ENCODE results near the gene ARL8A. TPM values are rescaled to one million over a fixed set of nuclear protein-coding genes. Genes with fewer than 3 reads are reported as not detected.

ARL8A gene
- total and polyA plus RNA-seq, 2 of the 4 experiments (the other 2 are of a cell fraction), result 18.1 to 30.7 TPM

DNA sequence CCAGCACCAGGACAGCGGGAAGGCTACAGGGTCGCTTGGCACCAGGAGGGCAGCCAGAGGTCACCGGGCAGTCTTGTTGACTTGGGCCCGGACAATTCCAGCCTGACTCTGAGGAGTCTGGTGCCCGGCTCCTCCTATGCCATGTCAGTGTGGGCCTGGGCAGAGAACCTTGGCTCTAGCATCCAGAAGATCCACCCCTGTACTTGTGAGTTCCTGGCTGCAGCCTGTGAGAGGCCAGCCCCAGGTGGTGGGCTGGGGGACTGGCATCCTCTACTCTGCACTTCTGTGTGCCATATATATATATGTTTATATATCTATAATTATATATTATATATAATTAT is 27.4 kb upstream of the ARL8A start:
- no peak overlapping the region for H2AK9ac ChIP-seq (replicated peaks; ENCODE audit: low read depth, low read length, poor library complexity)
- no peaks in the 10 kb centered on the region for H4K20me1 ChIP-seq (ENCODE audit: insufficient read depth, low read length)
- H3K4me2 ChIP-seq (ENCODE audit: low read depth, low read length), result no peak overlapping the region
- ATAC-seq (ENCODE audit: low read depth) (no peak), DNase-seq (no peak)
- no peak overlapping the region for H4K5ac ChIP-seq (ENCODE audit: low read depth, low read length)
- no peak overlapping the region for H4K91ac ChIP-seq (ENCODE audit: insufficient read depth, low read depth, low read length)
- ChIA-PET POLR2A (ENCODE audit: unreplicated experiment) (no interaction called here), CTCF (no interaction called here)
- H3K14ac ChIP-seq (replicated peaks; ENCODE audit: low read depth, low read length), result no peak overlapping the region
- H2AK5ac ChIP-seq (ENCODE audit: low read depth, low read length), result no peak overlapping the region
- in situ Hi-C loops (cut with MboI; ENCODE audit: low sequenced_read_pairs), result no loop called here
- no peaks in the 10 kb centered on the region for H3K9me3 ChIP-seq (ENCODE audit: control insufficient read depth, insufficient read depth, low read length)
- H3K79me1 ChIP-seq (ENCODE audit: low read depth in 1 of 2, low read length in 2 of 2), result no peaks in the 10 kb centered on the region
- H3K27ac ChIP-seq (ENCODE audit: insufficient read depth, low read length), result no peak overlapping the region
- no peak overlapping the region for H3K23ac ChIP-seq (ENCODE audit: low read depth, low read length)
- no peak overlapping the region for H3K56ac ChIP-seq (ENCODE audit: extremely low read depth, insufficient read depth, low read length)
- H3K18ac ChIP-seq (ENCODE audit: low read depth, low read length), result no peak overlapping the region
- intact Hi-C loops (cut with micrococcal nuclease), result no loop called here
- BruUV-seq (replicated peaks), result no TSS peak
- WGBS, 2 experiments (ENCODE audit: extremely low coverage in 2 of 2, insufficient read length in 1 of 2), result no CpG with 5 or more reads among the region's 5 CpGs
- H2BK120ac ChIP-seq (ENCODE audit: low read depth, low read length), result no peak overlapping the region
- H3K4me3 ChIP-seq (ENCODE audit: insufficient read depth, low read depth, low read length), result no peak overlapping the region
- H3K9me1 ChIP-seq (ENCODE audit: insufficient read depth, low read length), result no peaks in the 10 kb centered on the region
- H3K4ac ChIP-seq (ENCODE audit: low read depth, low read length), result no peak overlapping the region
- H3K27me3 ChIP-seq (ENCODE audit: control insufficient read depth, insufficient read depth, low read length), result peaks cover 24% of the 10 kb centered on the region; the same call in 1 of the 2 replicates
- dilution Hi-C loops (cut with HindIII; ENCODE audit: low sequenced_read_pairs, unreplicated experiment), result no loop called here
- TF ChIP-seq, protein P1, sequence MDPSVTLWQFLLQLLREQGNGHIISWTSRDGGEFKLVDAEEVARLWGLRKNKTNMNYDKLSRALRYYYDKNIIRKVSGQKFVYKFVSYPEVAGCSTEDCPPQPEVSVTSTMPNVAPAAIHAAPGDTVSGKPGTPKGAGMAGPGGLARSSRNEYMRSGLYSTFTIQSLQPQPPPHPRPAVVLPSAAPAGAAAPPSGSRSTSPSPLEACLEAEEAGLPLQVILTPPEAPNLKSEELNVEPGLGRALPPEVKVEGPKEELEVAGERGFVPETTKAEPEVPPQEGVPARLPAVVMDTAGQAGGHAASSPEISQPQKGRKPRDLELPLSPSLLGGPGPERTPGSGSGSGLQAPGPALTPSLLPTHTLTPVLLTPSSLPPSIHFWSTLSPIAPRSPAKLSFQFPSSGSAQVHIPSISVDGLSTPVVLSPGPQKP (IDR thresholded peaks at IDR 0.05; ENCODE audit: borderline replicate concordance, low read depth, low read length), result no peak
- TF ChIP-seq CEBPB (IDR thresholded peaks at IDR 0.05; ENCODE audit: low read depth, low read length) (no peak), CHD1 (IDR thresholded peaks at IDR 0.05; ENCODE audit: low read depth, low read length) (no peak), BHLHE40 (IDR thresholded peaks at IDR 0.05; ENCODE audit: low read depth, low read length) (no peak)
- no peak overlapping the region for H2BK20ac ChIP-seq (ENCODE audit: low read depth, low read length)
- H2BK15ac ChIP-seq (ENCODE audit: low read depth, low read length), result no peak overlapping the region
- H3K36me3 ChIP-seq (ENCODE audit: control insufficient read depth, insufficient read depth, low read length), result no peaks in the 10 kb centered on the region
- H4K8ac ChIP-seq (ENCODE audit: low read depth in 2 of 2, low read length in 2 of 2), result no peak overlapping the region
- no peak overlapping the region for H2AFZ ChIP-seq (replicated peaks; ENCODE audit: low read length, poor library complexity)
- H3K9ac ChIP-seq (ENCODE audit: low read depth, low read length), result no peak overlapping the region
- H2BK5ac ChIP-seq (ENCODE audit: low read depth, low read length, poor library complexity, severe bottlenecking), result no peak overlapping the region
- no peaks in the 10 kb centered on the region for H3K4me1 ChIP-seq (ENCODE audit: control insufficient read depth, insufficient read depth, low read length)

All from IMR-90 (cell line).